HG03280 (cell line): ENCODE results near the gene LRP1B.

ENCODE experiments used
- ATAC-seq: cut with Tn5 transposase; IDR thresholded peaks from one replicate; pipeline ENCODE4 v1.9.1; 2021; ENCODE audit warnings: mild to moderate bottlenecking, moderate library complexity; ENCODE audit not compliant: unreplicated experiment

LRP1B gene

DNA sequence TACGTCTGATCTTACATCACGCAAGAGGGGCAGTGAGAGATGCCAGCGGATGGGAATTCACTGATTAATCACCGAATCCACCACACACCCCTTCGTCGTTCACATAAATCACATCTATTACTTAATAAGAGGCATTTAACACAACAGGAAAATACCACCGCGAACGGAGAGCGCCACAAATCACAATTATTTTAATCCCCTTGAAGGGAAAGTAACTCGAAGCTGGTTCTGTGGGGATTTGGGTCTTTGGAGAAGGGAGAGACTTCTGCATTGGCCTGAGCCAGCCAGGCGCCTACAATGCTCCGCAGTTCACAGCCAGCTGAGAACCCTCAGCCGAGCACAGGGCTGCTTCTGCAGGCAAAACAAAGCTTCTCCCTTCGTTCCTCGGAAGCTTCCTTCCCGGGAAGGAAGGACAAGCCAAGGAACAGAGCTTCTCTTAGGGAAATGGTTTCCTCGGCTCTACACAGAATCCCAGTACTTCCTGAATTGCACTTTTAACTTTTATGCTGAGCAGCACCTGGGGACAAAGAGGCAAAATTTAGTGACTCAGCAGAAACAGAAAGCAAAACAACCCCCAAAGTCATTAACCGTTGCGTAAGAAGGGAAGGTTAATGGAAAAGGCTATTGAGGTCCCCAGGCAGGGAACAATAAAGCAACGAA is at the start of gene LRP1B:
TSS of gene LRP1B (minus strand) at position 7 of the 660 bp plus-strand sequence. CDS start 287 bp downstream, outside the sequence.
- no peak for ATAC-seq

DNA sequence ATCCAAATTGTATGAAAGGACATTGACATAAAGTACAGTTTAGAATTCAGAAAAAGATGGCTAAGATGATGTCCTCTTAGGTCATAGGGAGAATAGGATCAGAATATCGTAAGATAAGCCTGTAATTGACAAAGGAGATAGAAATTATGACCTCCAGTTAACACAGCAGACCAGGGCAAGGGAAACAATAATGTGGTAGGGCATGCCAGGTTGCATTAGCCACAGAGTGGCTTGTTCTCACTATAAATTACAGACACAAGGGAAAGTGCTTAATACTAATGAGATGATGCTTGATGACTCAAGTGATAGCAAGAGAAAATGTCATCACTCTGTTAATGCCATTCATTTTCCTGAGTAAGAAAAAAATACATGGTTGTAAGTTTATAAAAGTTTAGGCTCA is 48.9 kb upstream of the LRP1B start:
- no peak for ATAC-seq

DNA sequence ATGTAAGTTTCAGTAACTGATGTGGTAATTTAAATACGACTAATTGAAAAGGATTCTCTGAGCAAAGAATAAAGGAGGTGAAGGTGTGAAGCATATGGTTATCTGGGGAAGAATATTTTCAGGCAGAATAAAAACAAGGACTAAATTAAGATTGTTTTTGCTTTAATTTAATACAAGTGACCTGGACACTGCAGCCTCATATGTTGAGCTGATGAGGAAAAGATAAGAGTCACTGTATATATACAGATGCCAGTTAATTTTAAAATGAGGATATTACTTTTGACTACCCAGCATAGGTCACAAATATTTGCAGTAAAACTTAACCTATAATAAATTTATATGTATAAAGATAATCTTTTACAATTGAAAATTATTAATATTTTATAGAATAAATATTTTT is 47.8 kb upstream of the LRP1B start:
- ATAC-seq: no peak

DNA sequence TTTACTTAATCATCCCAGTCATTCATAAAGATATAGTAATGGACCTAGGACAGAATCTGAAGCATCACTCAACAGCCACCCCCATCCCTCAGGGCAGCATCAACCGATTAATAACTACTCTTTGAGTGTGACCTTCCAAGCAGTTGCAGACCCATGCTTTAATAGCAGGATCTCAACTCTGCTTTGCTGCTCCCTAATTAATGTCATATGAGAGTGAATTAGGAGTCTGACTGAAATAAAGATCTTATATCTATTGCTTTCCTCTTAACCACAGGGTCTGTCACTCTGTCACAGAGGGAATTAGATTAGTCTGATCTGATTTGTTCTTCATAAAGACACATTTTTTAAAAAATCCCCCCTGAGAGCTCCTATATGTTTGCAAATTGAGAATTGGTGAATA is 46.1 kb upstream of the LRP1B start:
- no peak for ATAC-seq

DNA sequence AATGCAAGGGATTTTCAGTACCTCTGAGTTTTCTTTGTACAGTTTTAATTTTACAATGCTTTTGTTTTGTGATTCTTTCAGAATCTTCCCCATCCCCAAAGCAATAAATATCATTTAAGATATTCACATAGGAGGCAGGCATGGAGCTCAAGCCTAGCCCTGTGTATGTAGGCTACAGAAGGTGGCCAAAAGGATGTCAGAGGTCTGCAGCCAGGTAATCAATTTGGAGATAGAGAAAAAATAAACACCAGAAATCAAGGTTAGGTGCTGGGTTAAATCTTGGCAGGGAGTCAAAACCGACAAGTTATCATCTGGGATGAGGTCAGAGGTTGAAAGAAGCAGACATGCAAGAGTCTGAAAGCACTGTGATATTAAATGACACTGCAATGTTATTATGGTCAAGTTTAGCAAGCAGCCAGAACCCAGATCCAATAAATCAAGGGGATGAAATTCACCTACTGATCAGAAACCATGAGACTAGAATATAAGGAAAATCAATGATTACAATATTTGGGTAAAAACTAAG is 45.1 kb upstream of the LRP1B start:
- ATAC-seq: no peak

DNA sequence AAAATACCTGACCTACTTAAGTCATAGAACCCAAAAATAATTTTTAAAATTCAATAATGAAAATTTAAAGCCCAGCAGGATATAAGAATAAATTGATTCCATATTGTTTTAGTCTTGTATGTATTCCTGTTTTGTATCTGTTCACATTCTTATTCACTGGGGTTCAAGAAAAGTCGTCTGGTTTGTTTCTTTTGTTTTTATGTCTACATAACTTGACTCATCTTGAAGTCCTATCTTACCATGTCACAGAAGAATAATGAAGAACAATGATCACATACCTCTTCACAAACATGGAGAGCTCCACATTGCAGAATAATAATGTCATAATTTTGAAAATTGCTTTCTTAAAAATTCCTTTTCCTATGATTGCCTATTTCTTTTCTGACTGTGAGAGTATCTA is 43.4 kb upstream of the LRP1B start:
- ATAC-seq: no peak

DNA sequence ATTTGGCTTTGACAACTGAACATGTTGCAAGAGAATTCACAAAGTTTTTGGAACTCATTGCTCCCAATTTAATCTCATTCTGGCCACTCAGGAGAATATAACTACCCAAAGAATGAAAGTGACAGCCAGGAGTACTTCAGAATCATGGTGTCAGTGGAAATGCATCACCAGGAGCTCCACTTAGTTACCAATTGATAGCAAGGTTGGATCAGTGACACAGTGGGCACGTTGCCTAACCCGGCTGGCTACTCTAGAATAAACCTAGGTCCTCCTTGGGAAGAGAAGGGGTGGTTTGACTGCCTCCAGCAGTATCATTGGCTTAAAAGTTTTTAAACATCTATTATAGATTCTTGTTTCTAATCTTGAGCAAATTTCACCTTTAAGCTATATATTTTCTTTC is 40.0 kb upstream of the LRP1B start:
- ATAC-seq: no peak

DNA sequence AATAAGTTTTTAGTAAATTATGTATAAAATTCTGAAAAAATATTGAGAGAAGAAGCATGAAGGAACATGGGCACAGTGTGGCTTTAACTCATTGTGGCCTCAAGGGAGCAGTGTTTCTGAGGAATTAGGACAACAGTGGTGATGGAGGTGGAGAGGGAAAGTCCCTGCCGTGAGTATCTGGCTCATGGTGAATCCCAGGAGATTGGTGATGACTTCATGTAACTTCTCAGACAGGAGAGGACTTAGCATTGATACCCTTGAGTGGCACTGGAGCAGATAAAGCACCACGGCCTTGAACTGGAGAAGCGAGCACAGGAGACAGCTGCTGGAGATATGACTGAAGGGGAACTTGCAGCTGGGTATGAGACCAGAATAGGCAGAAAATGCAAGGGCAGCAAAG is 35.0 kb upstream of the LRP1B start:
- peak; percentile 85 for ATAC-seq

DNA sequence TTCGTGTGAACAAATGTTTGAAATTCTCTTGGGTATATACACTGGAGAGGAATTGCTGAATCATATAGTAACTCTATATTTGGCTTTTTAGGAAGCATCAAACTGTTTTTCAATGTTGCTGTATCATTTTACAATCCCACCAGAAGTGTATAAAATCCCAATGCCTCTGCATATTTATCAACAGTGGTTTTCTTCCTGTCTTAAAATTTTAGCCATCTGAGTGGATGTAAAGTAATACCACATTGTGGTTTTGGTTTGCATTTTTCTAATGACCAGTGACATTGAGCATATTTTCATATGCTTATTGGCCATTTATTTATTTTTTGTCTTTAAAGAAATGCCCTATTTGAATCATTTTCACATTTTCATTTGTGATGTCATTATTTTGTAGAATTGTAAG is 22.8 kb upstream of the LRP1B start:
- no peak for ATAC-seq

DNA sequence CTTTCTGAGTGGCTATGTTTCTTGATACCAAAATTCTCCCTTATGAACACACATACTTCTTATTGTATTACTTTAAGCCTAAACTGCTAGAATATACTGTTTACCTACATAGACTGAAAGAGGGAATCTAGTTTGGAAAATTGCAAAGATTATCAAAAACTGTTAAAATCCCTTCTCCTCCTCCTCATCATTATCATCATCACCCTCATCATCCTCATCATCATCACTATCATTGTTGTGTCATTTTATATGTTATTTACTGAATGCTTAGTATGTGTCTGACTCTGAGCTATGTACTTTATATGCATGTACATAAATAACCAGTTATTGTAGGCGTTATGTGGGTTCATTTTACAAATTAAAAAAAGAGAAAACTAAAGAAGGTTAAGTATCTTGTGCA is 19.6 kb upstream of the LRP1B start:
- no peak for ATAC-seq

DNA sequence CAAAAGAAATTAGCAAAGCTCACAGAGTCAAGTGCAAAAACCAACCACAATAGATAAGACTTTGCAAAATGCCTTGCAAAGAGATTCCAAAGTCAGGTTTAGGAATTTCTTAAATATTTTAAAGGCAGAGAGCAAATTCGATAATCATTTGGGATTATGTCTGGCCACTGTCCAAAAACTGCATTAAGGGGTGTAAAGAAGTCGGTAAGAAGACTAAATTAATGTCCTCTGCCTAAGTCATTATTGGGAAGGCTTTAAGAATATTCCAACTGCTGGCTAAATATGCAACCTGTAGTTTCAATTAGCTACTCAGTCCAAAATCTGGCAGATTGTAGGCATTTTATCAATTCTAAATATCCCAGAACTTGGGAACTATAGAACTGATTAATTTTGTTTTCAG is 13.7 kb upstream of the LRP1B start:
- ATAC-seq: no peak

DNA sequence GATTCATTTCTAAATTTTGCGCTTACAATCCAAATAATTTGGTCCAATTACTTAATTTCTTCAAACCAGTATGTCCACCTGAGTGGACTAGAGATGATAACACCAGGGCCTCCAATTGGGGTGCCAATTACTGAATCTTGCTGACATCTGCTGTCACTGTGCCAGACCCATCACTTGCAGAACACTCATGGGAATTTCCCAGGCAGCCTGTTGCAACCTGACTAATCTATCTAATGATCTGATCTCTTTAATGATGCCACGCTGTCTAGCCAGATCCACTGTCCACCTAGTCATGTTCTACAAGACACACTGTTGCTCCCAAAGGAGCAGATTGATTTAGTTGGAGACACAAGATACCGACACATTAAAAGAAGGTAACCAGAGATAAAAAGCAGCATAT is 11.8 kb upstream of the LRP1B start:
- ATAC-seq: no peak

DNA sequence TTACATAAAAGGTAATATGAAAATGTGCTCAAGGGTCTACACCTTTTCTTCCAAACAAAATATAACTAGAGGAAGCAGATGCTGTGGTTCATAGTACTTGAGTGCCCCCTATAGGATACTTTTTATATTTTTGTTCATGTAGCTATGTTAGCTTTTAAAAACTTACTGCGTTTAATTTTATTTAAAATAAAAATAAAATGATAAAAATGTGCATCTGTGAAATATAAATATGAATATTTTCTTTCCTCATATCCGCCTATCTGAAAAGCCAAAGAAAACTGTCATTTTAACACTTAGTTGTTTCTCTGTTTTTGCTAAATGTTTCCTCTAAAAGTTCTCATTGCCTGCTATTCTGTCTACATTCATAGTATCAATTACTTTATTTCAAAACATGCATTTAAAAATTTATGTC is 9.6 kb upstream of the LRP1B start:
- no peak for ATAC-seq

DNA sequence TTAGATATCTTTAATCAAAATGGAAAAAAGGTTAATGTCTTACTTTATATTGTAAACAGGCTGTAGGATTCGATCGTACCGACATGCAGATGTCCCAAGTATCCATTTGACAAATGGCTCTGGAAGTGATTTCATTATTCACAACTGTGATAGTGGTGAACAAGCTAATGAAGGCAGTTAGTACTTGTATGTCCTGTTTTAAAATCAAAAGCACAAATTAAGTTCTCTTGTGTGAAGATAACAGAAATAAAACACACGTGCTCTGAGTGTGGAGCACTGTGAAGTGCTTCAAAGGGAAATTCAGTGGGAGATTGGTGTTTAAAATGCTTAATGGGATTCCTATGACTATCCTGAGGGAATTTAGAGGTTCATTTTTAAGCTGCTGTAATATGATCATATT is 8.6 kb upstream of the LRP1B start:
- no peak for ATAC-seq

DNA sequence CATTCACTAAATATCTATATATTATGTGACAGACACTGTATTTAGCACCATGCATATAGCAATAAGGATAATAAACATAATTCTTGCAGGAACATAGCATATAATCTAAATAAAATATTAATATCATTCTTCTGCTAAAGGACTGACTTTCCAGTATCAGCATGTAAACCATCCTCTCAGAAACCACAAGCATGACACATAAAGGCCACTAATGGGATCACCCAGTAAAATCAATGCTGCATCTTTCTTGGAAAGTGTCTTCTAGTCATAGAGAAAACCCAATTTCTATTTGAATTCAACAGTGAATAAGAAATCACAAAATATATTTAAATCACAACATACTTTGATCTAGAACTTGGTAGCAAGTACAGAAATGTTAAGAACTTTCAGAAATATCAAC is 5.8 kb upstream of the LRP1B start:
- no peak for ATAC-seq

DNA sequence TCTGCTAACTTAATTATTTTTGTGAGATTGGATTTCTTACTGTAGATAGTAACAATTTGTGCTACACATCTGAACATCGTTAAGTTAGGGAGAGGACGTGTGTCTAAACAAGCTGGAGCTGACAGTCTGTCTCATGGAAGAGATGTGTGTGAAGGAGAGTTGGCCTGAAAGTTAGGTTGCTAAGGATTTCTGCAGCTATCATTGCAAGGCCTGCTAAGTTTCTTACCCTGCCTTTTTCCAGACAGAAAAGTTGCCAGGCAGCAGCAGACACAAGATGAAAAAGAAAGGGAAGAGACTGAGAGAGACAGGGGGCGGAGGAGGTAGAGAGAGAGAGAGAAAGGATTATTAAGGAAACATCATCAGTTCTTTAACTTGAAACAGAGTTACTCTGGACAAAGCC is 4.1 kb upstream of the LRP1B start:
- no peak for ATAC-seq

DNA sequence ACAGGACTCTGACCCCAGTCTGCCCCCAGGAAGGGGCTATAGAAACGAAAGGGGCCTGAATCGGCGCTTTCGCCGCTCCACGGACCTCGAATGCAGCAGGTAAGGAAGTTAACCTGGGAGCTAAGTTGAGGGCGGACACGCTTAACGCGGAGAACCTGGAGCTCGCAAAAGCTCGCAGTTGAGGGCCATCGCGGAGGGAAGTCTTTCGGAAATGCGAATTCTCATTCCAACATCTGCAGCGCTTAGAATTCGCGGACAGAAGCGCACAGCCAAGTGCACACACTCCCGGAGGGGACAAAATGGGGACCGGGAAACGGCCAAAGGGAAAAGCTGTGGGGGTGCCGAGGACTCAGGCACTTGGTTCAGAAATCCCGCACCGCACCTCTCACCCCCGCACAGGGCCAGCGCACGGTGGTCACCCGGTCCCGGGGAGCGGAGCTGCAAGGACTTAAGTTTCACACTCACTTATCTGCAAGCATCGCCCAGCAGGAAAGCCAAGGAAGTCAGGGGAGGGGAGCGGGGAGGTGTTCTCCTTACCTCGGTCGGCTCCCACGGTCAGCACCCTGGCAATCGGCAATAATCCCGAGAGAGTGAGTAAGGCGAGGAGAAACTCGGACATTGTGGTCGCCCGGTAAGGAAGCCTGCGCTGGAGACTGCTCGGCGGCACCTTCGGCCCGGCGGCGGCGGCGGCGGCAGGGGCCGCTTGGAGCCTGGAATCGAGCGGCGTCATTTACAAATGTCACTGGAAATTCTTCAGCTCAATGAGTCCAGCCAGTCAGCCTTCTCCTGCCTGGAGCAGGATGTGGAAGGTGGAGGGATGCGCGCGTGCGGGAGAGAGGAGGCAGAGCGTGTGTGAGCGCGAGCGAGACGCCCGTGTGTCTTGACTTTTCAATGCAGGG is 456 bp downstream of the LRP1B start:
- ATAC-seq: no peak

DNA sequence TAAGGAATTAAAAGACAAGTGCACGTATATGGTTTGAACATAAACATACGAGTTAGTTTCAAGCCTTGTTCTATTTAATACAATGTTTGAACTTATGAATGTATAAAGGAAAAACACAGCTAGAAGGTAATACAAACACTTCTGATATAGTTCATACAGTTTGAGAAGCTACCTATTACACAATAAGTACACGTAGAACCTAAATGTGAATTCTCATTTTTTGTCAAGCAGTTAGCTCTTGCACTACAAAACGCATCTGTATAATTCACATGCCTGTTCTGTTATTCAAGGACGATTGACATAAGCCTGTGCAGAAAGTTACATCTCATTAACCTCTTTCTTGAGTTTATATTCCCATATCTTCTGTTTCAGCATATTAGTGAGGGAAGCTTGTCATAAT is 2.7 kb downstream of the LRP1B start:
- ATAC-seq: no peak

DNA sequence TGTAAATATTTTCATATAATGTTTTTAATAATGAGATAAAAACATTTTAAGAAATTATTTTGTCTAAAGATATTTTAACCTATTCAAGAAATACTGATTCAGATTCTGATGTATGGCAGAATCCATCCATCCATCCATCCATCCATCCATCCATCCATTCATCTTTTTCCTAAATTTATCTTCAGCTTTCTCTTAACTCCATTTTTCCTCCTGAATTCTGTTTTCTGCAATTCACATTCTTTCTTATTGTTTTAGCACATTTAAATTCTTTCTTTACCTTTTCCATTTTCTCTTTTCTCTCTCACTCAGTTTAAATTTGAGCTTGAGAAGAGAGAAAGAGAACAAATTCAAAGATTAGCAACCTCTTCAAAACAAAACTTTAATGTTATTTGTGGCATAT is 3.6 kb downstream of the LRP1B start:
- no peak for ATAC-seq

DNA sequence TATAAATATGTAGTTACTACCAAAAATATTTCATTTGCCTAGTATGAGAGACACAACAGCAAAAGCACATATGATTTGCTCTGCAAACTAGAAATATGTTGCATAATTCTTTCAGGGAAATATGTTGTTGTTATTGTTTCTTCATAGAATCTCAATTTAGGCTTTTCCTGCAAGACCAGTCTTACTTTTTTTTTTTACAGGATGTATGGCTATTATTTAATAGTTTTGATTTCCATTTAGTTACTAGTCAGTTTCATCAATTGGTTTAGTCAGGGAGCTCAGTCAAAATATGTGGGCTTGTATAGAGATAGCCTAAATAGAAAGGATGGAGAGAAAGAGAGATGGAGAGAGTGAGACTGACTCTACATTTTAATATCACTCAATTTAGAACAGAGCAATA is 6.1 kb downstream of the LRP1B start:
- no peak for ATAC-seq

DNA sequence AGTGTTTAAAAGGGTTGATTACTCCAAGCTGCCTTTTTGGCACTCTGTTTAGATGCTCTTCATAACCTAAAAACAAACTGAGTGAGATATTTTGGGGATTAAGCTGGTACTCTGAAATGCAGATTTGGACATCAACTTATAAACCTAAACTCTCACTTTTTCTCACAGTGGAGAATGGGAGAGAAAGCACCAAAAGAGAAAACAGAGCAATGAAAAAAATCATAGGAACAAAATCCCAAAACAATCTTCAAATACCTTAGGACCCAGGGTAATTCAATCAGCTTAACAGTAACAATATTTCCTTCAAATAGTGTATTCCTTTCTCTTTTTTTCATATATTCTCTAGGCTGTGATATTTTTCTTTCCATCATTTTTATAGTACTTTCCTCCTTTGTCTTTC is 11.5 kb downstream of the LRP1B start:
- ATAC-seq: no peak

DNA sequence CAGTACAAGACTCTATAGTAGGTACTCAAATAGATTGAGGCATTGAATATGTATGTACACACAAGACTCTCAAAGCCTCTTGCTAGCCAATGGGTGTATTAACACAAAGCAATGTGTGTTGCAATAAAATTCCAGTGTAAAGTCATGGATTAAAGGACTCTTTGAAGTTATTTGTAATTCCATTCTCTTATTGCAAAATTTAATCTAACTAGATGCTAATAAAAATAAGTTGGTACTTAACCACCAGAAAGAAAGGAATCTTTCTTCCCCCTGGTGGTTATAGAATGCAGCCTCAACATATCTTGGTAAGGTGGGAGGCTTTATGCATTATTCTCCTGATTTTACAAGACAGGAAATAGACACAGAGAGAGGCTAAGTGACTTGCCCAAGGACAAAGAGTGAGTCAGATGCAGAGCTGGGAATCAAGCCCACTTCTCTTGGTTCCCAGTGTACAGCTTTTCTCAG is 18.0 kb downstream of the LRP1B start:
- no peak for ATAC-seq
